ENCODE results near the gene FLNC.

- TF ChIP-seq ESRRA (CRISPR knock-in tag; IDR thresholded peaks at IDR 0.05; ENCODE audit: borderline replicate concordance) (no peak), NR2C2 (CRISPR knock-in tag; IDR thresholded peaks at IDR 0.05) (no peak), JUN (CRISPR knock-in tag; IDR thresholded peaks at IDR 0.05) (no peak), CTCF (IDR thresholded peaks at IDR 0.05) (no peak), CBFB (CRISPR knock-in tag; IDR thresholded peaks at IDR 0.05; ENCODE audit: low read depth) (no peak), ZNF416 (CRISPR knock-in tag; IDR thresholded peaks at IDR 0.05) (no peak), ATF3 (CRISPR knock-in tag; conservative IDR thresholded peaks at IDR 0.05) (no peak)
Observed at GRCh38 chr7:128899392-128899791, 69.2 kb downstream of the FLNC start.

Measured in WTC11 (cell line).